GM21381 (cell line): Measurements from ENCODE around the gene TCF7L1.

ENCODE experiments used
- ATAC-seq: cut with Tn5 transposase; IDR thresholded peaks from one replicate; pipeline ENCODE4 v1.9.1; 2021; ENCODE audit warnings: mild to moderate bottlenecking, moderate library complexity; ENCODE audit not compliant: unreplicated experiment

TCF7L1 gene

DNA sequence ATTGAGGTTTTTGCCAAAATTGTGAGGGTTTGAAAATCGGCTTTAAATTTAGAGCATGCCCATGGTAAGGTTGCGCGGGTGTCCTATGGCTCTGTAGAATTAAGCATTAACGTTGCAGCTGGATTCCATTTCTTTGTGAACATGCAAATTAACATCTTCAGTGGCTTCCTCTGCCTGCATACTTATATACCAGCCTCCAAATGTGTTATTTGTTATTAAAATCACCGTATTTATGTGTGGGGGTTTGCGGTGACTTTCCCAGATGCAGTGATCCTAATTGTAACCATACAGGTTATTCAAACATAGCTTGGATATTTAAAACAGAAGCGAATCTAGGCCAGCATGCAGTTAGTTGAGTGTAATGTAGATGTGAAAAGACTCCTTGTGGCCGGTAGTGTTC lies 114.4 kb downstream of the TCF7L1 start:
- ATAC-seq: no peak

DNA sequence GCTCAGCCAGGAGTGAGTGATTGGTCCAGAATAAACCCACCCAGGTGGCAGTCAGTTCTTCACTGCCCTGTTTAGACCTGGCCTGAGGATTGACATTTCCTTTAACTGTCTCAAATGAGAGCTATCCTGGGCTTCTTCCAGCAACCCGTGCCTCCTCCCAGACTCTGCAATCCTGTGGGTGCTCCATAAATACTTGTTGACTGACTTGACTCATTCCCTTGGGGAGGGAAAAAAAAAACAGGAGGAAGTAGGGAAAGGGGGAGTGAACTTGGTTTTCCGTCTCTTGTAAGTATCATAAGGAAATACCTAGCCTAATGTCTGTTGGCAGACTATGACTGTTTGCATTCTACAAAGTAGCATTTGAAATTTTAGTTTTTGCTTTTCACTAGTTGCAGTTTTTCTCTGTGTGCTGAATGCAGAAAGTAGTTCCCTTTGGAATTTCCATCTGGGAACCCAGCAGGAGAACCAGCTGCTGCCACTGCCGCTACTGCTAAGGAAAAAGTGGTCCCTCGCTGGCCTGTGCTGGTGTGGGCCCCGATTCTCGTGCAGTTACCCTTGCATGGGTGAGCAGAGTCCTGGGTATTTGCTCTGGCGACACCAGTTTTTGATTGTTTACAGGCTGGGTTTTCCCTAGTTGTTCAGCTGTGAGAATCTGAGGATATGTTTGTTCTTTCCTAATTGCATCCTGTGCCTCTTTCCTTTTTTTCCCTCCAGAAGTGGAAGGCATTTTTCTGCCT lies 115.7 kb downstream of the TCF7L1 start:
- ATAC-seq: no peak

DNA sequence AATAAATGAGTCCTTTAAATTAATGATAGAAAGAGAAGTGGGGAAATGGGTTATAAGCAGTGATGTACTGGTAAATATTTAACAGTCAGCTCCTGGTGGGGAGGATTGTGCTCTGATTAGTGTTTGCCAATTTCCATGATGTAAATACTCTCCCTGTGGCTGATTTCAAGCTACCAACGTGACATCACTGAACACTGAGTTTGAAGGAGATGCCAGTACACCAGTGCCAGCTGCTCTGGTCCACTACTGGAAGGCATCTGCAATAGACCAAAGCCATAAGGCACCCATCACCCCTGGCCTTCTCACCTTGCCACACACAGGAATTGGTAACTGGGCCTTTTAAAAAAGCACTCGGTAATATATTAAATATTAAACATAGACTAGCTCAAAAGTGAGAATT lies 116.9 kb downstream of the TCF7L1 start:
- ATAC-seq: no peak

DNA sequence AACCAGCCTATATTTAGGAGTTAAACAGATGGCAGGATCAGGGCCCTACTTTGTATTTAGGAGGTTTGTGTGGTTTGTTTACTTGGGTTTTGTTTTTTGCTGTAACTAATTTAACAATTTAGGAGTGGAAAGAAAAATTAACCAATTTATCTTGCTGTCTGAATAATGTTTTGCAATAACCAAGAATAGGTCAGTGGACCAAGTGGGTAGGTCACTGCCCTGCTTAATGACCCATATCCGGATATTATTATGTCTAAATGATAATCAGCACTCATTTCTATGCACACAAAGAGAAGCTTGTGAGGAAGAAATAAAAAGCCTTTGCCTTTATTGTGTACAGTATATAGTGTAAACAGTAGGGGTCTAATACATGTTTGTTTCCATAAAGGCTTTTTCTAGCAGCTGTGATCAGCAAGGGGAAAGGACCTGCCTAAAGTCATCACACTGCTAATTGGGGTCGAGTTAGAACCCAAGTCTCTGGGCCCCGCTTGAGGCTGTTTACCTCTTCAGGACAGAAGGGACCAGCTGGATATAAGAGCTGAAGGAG lies 118.0 kb downstream of the TCF7L1 start:
- ATAC-seq: no peak

DNA sequence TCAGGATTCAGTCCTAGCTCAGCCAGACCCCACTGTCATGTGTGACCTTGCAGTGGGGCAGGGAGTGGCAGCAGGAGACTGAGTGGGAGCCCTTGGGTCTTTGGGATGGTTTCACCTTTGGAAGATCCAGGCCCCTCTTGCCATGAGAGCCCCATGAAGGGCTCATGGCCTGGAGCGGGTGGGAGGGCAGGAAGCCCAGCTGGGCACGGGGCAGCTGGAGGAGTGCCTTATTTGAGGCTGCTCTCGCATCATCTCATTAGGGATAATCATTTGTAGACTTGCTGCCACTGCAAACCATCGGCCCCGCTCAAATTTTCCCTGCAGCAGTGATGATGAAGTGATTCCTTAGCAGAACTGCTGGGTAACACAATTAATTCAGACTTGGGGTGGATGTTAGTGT lies 120.7 kb downstream of the TCF7L1 start:
- ATAC-seq: no peak

DNA sequence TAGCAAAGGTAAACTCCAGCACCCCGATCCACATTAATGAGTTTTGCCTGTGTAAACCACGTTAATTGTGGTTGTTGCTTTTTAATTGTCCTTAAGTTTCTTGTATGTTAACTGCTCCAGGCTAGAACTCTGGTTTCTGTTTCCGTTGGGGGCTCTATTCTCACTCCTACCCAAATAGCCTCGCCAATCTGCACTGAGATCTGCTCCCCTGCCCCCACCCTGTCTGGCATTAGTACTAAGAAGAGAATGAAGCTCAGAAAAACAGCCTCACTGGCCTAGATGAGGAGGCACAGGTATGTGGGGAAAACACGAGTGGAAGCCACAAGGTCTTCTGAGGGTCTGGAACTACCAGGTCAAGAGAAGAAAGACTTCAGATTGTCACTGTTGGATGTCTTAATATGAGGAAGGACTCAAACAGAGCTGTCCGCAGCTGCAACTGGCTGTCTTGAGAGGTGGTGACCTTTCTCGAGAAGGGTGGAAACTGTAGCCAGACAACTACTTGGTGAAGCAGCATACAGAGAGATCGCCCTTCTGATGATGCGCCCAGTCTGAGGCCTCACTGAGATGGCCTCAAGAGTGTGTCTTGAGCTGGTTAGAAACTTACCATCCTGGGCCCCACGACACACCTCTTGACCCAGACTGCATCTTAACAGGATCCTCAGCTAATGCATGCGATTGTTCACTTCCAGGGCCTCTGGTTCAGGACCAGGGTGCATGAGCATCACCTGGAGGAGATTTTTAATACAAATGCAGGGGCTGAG lies 121.5 kb downstream of the TCF7L1 start:
- ATAC-seq: no peak

DNA sequence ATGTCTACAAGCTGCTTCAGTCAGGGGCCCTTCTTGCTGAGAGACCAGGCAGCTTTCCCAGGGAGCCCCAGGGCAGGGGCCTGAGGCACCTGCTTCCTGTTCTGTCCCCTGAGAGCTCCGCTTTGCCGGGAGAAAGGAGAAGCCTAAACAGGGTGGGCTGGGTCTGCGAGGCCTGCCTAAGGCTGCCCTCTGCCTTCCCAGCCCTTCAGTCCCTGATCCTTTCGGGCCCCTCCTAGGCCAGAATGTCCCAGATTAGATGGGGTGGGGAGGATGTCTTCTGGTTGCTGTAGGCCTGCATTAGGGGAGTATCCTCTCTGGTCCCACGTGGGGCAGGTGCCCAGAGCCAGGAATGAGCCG lies 122.2 kb downstream of the TCF7L1 start:
- no peak for ATAC-seq

DNA sequence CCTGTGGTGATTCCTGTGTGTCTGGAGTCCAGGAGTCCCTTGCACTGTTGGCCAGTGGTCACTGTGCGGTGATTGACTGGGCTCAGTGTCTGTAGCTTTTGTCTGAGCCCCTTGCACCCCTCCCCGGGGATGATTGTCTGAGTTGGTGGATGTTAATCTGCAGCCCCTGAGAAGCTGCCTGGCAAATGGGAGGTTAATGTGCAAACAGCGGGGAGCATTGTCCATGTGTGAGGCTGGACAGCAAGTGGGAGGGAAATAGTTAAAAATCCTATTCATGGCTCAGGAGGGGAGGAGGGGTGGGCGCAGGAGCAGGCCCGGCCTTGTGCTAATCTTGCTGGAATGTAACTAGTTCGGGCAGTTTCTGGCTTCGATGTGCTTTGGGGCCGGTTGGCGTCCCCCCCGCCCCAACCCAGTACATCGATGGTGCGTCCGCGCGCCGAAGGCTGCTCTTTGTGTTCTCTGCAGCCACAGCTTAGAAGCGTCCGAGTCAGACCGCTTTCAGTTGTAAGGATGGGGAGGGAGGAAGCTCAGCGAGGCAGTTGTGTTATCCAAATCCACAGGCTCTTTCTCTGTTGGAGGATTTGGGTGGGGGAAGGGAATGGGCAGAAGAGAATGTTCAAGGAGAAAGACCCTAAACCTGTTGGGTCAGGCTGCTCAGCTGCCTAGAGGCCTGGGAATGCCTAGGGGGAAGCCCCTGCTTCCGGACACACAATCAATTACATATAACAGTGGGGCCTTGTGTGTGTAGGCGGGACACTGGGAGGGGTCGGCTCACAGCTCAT lies 122.8 kb downstream of the TCF7L1 start:
- ATAC-seq: no peak

DNA sequence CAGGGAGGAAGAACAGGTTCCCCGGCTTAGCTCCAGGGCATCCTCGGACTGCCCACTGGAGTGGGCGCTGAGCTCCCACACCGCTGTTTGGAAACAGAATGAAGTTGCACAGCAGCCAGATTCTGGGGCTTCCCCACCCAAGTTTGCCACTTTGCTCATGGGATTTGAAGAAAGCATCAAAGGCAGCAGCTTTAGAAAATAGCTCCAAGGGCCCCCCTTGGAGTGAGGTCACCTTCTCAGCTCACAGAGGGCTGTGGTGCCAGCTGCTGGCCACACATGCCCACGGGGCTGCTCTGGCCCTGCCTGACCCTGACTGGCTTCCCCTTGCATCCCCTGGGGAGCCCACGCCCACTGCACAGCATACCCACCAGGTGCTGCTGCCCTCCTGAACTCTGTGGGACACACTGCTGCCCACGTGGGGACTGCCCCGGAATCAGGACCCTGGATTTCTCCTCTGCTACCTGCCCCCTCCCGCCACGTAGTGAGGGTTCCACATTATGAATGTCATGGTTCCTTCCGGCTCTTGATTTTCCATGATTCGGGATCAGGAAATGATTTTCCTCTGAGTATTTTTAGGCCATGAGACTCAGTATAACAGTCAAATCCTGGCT lies 124.3 kb downstream of the TCF7L1 start:
- no peak for ATAC-seq

DNA sequence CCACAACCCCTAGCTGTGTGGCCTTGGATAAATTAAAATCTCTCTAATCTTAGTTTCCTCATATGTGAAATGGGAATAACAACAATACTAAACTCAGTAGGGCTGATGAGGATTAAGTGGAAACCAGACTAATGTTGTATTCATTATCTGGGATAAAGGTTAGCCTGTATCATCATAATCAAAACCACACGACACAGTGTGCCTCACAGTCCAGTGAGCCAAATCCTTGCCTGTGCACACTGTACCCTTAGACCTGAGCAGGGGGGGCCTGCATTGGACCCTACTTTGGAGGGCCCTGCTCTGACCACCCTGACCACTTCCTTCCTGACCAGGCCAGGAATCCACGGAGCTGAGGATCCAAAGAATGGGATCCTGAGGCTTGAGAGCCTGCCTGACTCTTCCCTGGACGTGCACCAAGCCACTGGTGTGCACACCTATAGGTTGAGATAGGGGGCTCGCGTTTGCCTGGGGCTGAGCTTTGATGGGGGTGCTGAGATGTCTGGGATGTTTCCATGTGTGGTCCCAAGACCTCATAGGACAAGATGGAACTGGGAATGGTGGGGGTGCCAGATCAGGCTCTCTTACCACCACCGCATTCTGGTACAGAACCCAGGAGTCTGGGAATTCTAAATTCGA lies 124.9 kb downstream of the TCF7L1 start:
- no peak for ATAC-seq

DNA sequence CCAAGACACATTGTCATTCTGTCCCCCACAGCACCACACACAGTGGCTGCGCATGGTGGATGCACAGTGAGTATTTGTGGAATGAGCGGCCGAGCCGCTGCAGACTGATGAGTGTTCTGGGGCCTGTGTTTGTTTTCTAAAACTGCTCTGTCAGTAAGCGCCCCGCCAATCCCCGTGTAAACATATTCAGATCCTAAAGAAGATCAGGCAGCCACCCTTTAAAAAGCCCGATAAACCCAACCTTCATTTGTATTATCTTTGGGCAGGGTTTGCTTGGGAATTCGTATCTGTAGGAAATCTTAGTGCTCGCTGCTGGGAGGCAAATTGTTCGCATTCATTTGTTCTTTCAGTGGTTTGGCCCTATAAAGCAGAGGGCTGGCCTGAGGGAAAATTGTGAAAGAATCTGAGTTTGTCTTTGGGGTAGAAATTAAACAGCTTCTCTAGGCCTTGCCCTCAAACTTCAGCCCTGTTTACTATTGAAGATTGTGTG lies 126.0 kb downstream of the TCF7L1 start:
- no peak for ATAC-seq

DNA sequence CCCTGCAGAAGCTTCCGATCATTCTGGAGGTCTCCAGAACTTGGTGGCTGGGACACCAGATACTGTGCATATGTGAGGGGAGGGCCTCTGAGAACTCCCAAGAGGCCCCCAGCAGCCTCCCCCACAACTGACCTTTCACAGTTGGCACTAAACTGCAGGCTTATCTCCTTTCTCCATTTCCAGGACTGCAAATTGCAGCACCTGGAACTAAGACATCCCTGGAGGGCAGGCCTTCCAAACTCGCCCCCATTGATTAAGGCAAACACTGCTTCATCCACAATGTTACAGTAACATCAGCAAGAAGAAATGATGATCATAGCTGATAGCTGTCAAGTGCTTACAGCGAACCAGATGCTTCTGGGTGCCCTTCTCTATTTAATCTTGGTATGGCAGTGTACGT lies 126.7 kb downstream of the TCF7L1 start:
- no peak for ATAC-seq

DNA sequence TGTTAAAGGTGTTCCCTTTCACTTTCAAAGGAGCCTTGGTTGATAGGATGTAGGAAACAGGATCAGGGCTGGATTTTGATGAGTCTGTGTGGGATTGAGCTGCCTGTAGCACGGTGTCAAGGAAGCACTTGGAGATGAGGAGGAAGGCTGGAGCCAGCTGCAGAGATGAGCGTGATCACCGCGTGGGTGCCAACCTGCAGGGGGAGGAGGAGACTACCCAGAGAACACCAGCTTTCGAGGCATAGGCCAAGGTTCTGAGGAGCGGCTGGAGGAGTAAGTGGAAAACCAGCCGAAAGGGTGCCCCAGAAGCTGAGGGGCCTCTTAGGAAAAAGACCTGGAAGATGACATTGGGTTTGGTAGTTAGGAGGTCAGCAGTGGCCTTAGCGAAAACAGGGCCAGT lies 130.4 kb downstream of the TCF7L1 start:
- ATAC-seq: no peak

DNA sequence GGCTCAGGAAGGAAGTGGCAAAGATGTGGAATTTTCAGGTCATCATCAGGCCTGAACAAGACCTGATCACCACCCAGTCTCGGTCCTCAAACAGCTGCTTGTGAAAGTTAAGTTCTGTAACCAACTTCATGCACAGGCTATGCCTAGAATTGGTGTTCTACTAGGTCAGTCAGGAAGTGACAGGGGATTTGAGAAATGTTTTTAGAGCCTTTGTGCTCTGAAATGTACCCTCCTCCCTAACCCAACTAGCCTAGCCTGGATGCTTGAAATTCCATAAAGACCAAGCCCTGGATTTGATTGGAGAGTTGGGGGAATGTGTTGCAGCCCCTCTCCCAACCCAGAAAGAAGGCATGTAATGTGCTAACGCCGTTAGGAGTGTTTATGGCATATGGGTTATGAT lies 131.3 kb downstream of the TCF7L1 start:
- ATAC-seq: no peak

DNA sequence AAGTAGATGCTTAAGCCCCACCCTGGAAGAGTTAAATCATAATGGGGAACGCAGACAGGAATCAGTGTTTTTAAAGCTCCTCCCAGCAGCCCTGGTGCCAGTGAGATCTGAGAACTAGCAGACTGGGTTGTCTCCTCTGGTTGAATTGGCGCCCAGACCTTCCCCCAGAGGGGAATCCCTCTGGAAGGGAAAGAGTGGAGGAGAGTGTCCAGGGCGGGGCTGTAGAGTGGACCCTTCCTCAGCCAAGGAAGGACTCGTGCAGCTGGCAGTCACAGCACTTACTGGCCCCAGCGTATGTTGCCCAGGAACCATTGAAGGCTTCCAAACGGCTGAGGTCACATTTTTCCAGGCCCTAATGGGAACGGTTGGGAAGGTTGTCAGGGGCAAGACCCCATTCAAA lies 132.1 kb downstream of the TCF7L1 start:
- no peak for ATAC-seq

DNA sequence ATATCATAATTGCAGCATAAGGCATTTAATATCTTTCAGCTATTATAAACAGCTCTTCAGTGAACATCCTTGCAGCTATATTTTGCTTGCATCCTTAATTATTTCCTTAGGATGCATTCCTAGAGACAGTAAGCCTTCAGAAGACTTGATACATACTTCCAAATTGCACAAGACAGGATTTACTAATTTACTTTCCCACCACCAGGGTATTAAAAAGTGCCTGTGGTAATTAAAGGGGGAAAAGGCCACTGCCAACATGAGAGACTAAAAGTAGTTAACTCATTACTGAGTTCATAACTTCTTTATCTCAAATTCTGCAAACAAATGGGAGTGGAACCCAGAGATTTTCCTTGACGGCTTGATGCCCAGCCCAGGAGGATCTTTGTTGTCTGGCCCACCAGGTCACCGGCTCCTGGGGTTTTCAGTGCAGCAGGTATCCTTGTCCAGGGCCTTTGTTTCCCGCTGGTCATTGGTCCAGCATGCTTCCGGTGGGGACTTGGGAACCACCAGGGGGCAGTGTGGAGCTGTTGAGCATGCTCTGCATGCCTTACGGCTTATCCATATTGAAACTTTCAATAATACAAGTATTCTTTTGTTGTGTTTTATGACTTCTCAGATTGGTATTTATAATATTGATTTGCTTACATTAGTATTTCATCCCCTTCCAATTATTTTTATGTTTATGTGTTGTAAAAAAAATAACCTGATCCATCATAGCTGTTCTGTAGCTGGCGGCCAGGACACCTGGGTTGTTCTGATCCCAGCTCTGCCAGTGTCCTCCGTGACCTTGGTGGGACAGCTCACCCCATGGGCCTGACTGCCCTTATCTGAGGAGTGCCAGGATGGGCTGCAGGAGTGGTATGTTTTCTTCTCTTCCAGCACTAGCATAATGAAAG lies 133.2 kb downstream of the TCF7L1 start:
- ATAC-seq: peak; percentile 60

DNA sequence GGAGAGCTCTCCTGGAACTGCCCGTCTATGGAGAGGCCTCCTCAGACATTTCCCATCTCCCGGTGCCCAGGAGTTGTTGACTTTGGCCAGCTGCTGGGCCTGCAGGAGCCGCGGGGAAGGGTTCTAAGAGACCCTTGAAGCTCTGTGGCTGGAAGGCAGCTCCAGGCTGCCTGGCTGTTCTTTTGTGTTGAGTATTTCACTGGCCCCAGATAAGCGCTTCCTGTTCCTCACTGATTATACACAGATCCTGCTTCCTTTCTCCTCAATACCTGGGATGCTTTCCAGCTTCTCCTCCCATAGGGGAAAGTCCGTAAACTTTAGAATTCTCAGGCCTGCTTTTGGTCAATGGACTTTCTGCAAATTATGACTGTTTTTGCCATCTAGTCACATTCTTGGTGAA lies 136.8 kb downstream of the TCF7L1 start:
- no peak for ATAC-seq

DNA sequence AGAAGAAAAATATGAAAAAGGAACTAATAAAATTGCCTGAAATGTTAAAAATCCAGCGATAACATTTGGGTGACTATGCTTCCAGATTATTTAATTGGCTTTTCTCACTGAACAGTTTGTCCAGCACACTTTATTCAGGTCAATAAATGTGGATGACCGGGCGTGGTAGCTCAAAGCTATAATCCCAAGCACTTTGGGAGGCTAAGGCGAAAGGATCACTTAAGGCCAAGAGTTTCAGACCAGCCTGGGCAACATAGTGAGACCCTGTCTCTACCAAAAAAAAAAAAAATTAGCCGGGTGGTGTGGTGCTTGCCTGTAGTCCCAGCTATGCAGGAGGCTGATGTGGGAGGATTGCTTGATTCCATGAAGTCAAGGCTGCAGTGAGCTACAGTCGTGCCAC lies 139.2 kb downstream of the TCF7L1 start:
- no peak for ATAC-seq
